ENCODE measurements around the gene TFPI. TPM values are rescaled to one million over a fixed set of nuclear protein-coding genes. Genes with fewer than 3 reads are reported as not detected.

TFPI gene
- total and polyA plus RNA-seq, 2 of the 8 experiments (the other 6 are each of a cell fraction or from before 2014, with no cell fraction given) = 2.0 to 7.1 TPM

DNA sequence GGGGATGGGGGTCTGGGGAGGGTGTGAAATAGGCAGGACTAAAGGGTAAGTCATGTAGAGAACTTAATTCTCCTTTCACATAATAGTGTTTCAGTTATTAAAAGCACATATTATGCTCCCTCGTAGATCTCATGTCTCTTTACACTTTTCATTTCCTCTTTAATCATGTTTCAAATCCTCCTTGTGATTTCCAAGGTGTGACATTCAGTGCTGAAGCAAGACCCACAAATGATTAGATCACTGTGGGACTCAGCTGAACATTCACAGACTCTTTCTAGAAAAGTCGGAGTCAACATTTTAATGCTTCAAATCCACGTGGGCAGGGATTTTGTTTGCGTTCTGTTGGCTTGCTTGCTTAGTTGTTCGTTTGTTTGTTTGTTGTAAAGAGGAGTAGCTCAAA is 71.4 kb downstream of the TFPI start:
- WGBS, 2 experiments (ENCODE audit: extremely low coverage in 1 of 2, insufficient coverage in 1 of 2, insufficient read length in 1 of 2, insufficient replicate concordance in 2 of 2, low coverage in 1 of 2, low lambda C conversion rate in 2 of 2, missing lambda C conversion rate in 1 of 2) = 81% methylated on average over 5 of the region's 5 CpGs; no CpG with 5 or more reads in 1 of the 2 experiments
- no peak overlapping the region for H2BK5ac ChIP-seq (ENCODE audit: low read depth, low read length)
- no peaks in the 10 kb centered on the region for H3K79me2 ChIP-seq (ENCODE audit: control insufficient read depth in 1 of 2, insufficient read depth in 2 of 2, low read length in 2 of 2)
- H3K4ac ChIP-seq (replicated peaks; ENCODE audit: insufficient read length, low read depth, low read length) = no peak overlapping the region
- H3K9me3 ChIP-seq (ENCODE audit: insufficient read depth in 2 of 2, low read depth in 1 of 2, low read length in 1 of 2) = no peaks in the 10 kb centered on the region
- H3K4me3 ChIP-seq (ENCODE audit: extremely low read depth in 1 of 4, insufficient read depth in 2 of 4, low read depth in 3 of 4, low read length in 4 of 4) = no peak overlapping the region
- H3K18ac ChIP-seq (ENCODE audit: extremely low read depth, low read length) = no peak overlapping the region
- H4K20me1 ChIP-seq (replicated peaks in 1 of 2; ENCODE audit: control insufficient read depth in 1 of 2, insufficient read depth in 2 of 2, low read length in 2 of 2) = no peaks in the 10 kb centered on the region
- no peak overlapping the region for H2BK15ac ChIP-seq (ENCODE audit: low read length)
- H4K91ac ChIP-seq (replicated peaks; ENCODE audit: insufficient read length, low read length) = no peak overlapping the region
- no peak overlapping the region for H3K4me2 ChIP-seq (ENCODE audit: insufficient read depth in 1 of 2, low read depth in 2 of 2, low read length in 2 of 2)
- H2AFZ ChIP-seq (ENCODE audit: low read length) = no peak overlapping the region
- ChIA-PET POLR2A (ENCODE audit: partially characterized antibody) (no interaction called here), CTCF (ENCODE audit: partially characterized antibody) (interaction anchor here (0.6 to 1.1 kb wide), 2 partner anchors 10 to 144 kb away, joined by 3 to 4 read pairs; no protein-coding TSS in a partner anchor)
- H4K8ac ChIP-seq (ENCODE audit: extremely low read depth, insufficient read depth, low read length) = no peak overlapping the region
- no peak overlapping the region for H3K56ac ChIP-seq (replicated peaks; ENCODE audit: insufficient read length, low read depth, low read length)
- no peak overlapping the region for H2BK12ac ChIP-seq (ENCODE audit: low read depth, low read length)
- no peak overlapping the region for H2BK20ac ChIP-seq (ENCODE audit: low read length)
- H3K9ac ChIP-seq (replicated peaks in 1 of 4; ENCODE audit: extremely low read depth in 1 of 4, low read depth in 3 of 4, low read length in 3 of 4) = no peak overlapping the region
- H3K23ac ChIP-seq (ENCODE audit: insufficient read length) = no peak overlapping the region
- no peak for FAIRE-seq
- H2AK5ac ChIP-seq (ENCODE audit: low read depth, low read length) = no peak overlapping the region
- H3K4me1 ChIP-seq (replicated peaks in 1 of 4; ENCODE audit: control insufficient read depth in 3 of 4, insufficient read depth in 4 of 4, low read length in 3 of 4) = no peaks in the 10 kb centered on the region
- H3K79me1 ChIP-seq (ENCODE audit: low read depth, low read length) = no peaks in the 10 kb centered on the region
- DNase-seq (ENCODE audit: low read depth in 1 of 2, low spot score in 2 of 2) = no peak
- H3K23me2 ChIP-seq (ENCODE audit: low read depth, low read length) = no peaks in the 10 kb centered on the region
- H2BK120ac ChIP-seq (replicated peaks; ENCODE audit: low read depth, low read length) = no peak overlapping the region
- no peak overlapping the region for H3K14ac ChIP-seq (ENCODE audit: insufficient read length)
- no peaks in the 10 kb centered on the region for H3K36me3 ChIP-seq (ENCODE audit: control insufficient read depth in 2 of 4, insufficient read depth in 4 of 4, low read length in 3 of 4)
- H3K27ac ChIP-seq (ENCODE audit: low read depth, low read length) = no peak overlapping the region
- H3K27me3 ChIP-seq (replicated peaks in 1 of 4; ENCODE audit: control insufficient read depth in 3 of 4, extremely low read depth in 1 of 4, insufficient read depth in 3 of 4, low read length in 3 of 4) = no peaks in the 10 kb centered on the region
- no peak overlapping the region for H4K5ac ChIP-seq (ENCODE audit: insufficient read length, low read depth, low read length)
- no peak for TF ChIP-seq CTBP2 (IDR thresholded peaks at IDR 0.05; ENCODE audit: borderline replicate concordance, insufficient read depth, insufficient read length, low read length)
- TF ChIP-seq ZNF274 (IDR thresholded peaks at IDR 0.05; ENCODE audit: borderline replicate concordance, extremely low read depth, low read length) = no peak
- TF ChIP-seq RFX5 (IDR thresholded peaks at IDR 0.05; ENCODE audit: borderline replicate concordance, low read depth, low read length) = no peak
- no peak for TF ChIP-seq EP300 (IDR thresholded peaks at IDR 0.05; ENCODE audit: borderline replicate concordance in 1 of 2, low read depth in 2 of 2, low read length in 2 of 2)
- TF ChIP-seq CBX5 (IDR thresholded peaks at IDR 0.05; ENCODE audit: low read depth, low read length) = no peak
- TF ChIP-seq GABPA (IDR thresholded peaks at IDR 0.05; ENCODE audit: borderline replicate concordance, insufficient read depth, low read length) = no peak
- TF ChIP-seq KDM4A (IDR thresholded peaks at IDR 0.05; ENCODE audit: low read depth, low read length, severe bottlenecking) = no peak
- TF ChIP-seq BACH1 (IDR thresholded peaks at IDR 0.05; ENCODE audit: low read length) = no peak
- TF ChIP-seq JUN (IDR thresholded peaks at IDR 0.05; ENCODE audit: low read depth, low read length) = no peak
- no peak for TF ChIP-seq POLR2AphosphoS5 (IDR thresholded peaks at IDR 0.05; ENCODE audit: low read depth, low read length)
- no peak for TF ChIP-seq SIRT6 (IDR thresholded peaks at IDR 0.05; ENCODE audit: low read length)
- TF ChIP-seq MAFK (IDR thresholded peaks at IDR 0.05; ENCODE audit: low read depth, low read length) = no peak
